ENCODE results near the gene UTS2B. TPM values are rescaled to one million over a fixed set of nuclear protein-coding genes. Genes with fewer than 3 reads are reported as not detected.

UTS2B gene
- total RNA-seq, 2 experiments from 2014 or later = not detected

DNA sequence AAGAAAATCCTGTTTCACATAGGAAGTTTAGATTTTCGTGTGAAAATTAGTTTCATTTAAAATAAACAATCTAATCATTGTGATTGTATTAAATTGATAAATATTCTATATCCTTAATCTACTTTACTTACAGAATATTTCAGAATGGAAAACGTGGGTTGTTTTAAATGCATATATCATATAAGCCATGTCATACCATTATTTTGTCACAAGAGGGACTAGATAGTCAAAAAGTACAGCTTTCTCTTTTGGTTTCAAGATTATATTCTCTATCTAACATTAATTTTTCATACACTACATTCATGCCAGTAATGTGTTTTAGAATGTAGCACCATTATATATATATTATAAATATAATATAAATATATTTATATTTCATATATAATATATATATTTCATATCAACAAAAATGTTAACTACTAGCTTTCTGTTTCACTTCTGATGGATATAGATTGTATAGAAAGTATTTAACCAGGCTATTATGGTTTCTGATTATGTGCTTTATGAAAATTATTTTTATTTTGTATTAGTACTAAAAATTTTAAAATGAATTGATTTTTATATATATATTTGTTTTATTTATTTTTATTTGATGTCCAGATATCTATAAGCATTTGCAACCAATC lies 86.0 kb downstream of the UTS2B start:
- intact Hi-C loops (cut with micrococcal nuclease) = no loop called here
- H3K27me3 Mint-ChIP-seq = peaks cover 2% of the 10 kb centered on the region
- H3K36me3 Mint-ChIP-seq (ENCODE audit: low read depth) = no peaks in the 10 kb centered on the region
- no peak overlapping the region for H3K27ac Mint-ChIP-seq
- CTCF ChIA-PET = no interaction called here
- DNase-seq (no peak), ATAC-seq (peak; percentile 42)
- H3K4me1 Mint-ChIP-seq (ENCODE audit: low read depth) = no peaks in the 10 kb centered on the region
- H3K9me3 Mint-ChIP-seq = no peaks in the 10 kb centered on the region
- TF ChIP-seq, protein P1, sequence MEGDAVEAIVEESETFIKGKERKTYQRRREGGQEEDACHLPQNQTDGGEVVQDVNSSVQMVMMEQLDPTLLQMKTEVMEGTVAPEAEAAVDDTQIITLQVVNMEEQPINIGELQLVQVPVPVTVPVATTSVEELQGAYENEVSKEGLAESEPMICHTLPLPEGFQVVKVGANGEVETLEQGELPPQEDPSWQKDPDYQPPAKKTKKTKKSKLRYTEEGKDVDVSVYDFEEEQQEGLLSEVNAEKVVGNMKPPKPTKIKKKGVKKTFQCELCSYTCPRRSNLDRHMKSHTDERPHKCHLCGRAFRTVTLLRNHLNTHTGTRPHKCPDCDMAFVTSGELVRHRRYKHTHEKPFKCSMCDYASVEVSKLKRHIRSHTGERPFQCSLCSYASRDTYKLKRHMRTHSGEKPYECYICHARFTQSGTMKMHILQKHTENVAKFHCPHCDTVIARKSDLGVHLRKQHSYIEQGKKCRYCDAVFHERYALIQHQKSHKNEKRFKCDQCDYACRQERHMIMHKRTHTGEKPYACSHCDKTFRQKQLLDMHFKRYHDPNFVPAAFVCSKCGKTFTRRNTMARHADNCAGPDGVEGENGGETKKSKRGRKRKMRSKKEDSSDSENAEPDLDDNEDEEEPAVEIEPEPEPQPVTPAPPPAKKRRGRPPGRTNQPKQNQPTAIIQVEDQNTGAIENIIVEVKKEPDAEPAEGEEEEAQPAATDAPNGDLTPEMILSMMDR (IDR thresholded peaks at IDR 0.05) = no peak
- no peak overlapping the region for H3K4me3 Mint-ChIP-seq
- POLR2A ChIA-PET = no interaction called here

DNA sequence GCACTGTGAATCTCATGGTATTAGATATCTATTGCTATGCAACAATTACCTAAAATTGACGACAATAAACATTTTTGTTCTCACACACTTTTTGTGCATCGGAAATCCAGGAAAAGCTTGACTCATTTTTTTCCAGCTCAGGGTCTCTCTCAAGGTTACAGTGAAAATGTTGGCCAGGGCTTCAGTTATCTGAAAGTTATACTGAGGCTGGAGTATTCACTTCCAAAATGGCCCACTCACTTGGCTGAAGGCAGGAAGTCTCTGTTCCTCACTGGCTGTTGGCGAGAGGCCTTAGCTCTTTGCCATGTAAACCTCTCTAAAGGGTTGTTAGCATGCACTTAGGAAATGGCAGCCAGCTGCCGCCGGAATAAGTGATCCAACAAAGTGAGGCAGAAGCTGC lies 89.8 kb downstream of the UTS2B start:
- intact Hi-C loops (cut with micrococcal nuclease) = no loop called here
- Mint-ChIP-seq H3K36me3 (ENCODE audit: low read depth) (no peaks in the 10 kb centered on the region), H3K4me3 (no peak overlapping the region), H3K9me3 (no peaks in the 10 kb centered on the region), H3K27me3 (peaks cover 4% of the 10 kb centered on the region), H3K4me1 (ENCODE audit: low read depth) (no peaks in the 10 kb centered on the region), H3K27ac (no peak overlapping the region)
- TF ChIP-seq, protein P1 (IDR thresholded peaks at IDR 0.05) = no peak
- ChIA-PET POLR2A (interaction anchor here (0.6 kb wide), 1 partner anchor 193 kb away, joined by 3 read pairs; no protein-coding TSS in a partner anchor), CTCF (no interaction called here)
- DNase-seq (no peak), ATAC-seq (no peak)

DNA sequence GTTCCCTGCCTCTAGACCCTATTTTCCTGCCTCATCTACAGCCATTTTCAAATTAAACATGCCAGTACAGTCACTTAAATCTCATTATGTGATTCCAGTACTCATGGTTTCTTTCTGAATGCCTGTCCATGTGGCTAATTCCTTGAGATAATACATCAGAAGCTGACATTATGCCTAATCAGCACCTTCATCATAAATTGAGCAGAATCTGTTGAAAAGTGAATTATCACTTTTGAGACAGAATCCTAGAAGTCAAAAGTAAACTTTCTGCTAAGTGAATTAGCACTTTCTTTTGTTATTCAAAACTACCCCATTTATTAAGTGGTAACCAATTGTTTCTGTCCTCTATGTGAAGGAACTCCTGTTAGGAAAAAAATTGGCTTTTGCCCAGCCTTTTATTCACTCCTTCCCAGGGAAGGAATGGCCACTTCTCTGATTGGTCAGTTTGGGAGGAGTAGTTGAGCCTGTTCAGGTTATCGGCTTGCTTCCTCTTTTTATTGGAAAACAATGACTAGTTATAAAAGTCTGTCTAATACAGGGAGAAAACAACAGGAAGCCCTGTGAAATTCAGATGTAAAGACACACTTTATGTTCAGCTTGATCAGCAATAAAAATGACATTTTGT lies 90.8 kb downstream of the UTS2B start:
- intact Hi-C loops (cut with micrococcal nuclease) = no loop called here
- ChIA-PET CTCF (no interaction called here), POLR2A (interaction anchor here (0.5 kb wide), 1 partner anchor 678 kb away, joined by 3 read pairs; no protein-coding TSS in a partner anchor)
- TF ChIP-seq, protein P1 (IDR thresholded peaks at IDR 0.05) = no peak
- Mint-ChIP-seq H3K36me3 (ENCODE audit: low read depth) (no peaks in the 10 kb centered on the region), H3K4me1 (ENCODE audit: low read depth) (no peaks in the 10 kb centered on the region), H3K27me3 (peaks cover 2% of the 10 kb centered on the region), H3K27ac (no peak overlapping the region), H3K4me3 (no peak overlapping the region), H3K9me3 (no peaks in the 10 kb centered on the region)
- DNase-seq = no peak
- ATAC-seq = no peak

DNA sequence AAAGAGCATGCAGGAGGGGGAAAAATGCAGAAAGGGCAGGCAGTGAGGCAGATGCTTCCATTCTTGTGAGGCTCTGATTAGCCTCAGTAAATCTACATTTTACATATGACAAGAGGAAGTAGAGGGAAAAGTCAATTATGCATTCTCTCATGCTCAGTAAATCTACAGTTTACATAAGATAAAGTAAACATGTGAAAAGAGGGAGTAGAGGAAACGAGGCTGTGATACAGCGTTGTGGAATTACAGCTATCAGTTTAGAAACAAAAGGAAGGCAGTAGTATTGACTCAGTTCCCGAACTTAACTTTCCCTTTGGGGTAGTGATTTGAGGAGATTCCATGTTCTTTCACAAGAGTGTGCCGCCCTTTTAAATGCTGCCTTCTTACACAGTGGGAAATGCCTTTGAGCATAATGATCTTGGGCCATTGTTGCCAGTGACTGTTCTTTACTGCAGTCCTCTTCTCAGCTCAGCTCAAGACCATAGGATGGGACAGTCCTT lies 92.0 kb downstream of the UTS2B start:
- ATAC-seq (no peak), DNase-seq (no peak)
- CTCF ChIA-PET = no interaction called here
- Mint-ChIP-seq H3K4me3 (no peak overlapping the region), H3K36me3 (ENCODE audit: low read depth) (no peaks in the 10 kb centered on the region), H3K27me3 (peaks cover 2% of the 10 kb centered on the region), H3K27ac (no peak overlapping the region), H3K9me3 (no peaks in the 10 kb centered on the region), H3K4me1 (ENCODE audit: low read depth) (no peaks in the 10 kb centered on the region)
- TF ChIP-seq, protein P1 (IDR thresholded peaks at IDR 0.05) = no peak
- intact Hi-C loops (cut with micrococcal nuclease) = no loop called here
- POLR2A ChIA-PET = no interaction called here
